Fibroblast of lung (primary cell): Measurements from ENCODE around the gene SPACA9.

Experiments
- EZH2 ChIP-seq: IDR thresholded peaks from 2 replicates; pipeline ENCODE4 v1.5.1; 2012; ENCODE audit warnings: low read length, control low read depth, mild to moderate bottlenecking; ENCODE audit errors: missing control alignments
- TF ChIP-seq, protein P1 (sequence below), 2 donors: IDR thresholded peaks in 1 of 2; conservative IDR thresholded peaks in 1 of 2; 1 replicate in 1 of 2; 2 replicates in 1 of 2; pipeline ENCODE4 v1.5.1; 2011 to 2012; ENCODE audit warnings: low read length in 2 of 2, control low read depth in 1 of 2, inconsistent platforms in 1 of 2, low read depth in 1 of 2, mild to moderate bottlenecking in 1 of 2

DNA sequence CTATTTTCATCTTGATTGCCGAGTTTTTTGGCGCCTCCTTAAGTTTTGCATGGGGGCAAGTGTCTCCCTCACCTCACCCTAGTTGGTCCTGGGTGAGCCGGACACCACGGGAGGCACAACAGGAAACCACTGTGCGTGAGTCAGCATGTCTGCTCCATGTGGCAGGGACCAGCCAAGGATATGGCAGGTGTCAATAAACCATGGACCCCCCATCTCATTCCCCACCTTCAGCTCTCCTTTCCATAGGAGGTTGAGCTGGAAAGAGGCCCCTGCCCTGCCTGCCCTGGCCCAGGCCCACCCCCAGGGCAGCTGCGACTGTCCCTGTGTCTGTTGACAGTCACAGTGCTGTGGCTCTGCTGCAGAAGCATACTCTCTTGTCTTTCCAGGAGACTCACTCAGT, 3.1 kb downstream of the SPACA9 start:
- TF ChIP-seq, protein P1, sequence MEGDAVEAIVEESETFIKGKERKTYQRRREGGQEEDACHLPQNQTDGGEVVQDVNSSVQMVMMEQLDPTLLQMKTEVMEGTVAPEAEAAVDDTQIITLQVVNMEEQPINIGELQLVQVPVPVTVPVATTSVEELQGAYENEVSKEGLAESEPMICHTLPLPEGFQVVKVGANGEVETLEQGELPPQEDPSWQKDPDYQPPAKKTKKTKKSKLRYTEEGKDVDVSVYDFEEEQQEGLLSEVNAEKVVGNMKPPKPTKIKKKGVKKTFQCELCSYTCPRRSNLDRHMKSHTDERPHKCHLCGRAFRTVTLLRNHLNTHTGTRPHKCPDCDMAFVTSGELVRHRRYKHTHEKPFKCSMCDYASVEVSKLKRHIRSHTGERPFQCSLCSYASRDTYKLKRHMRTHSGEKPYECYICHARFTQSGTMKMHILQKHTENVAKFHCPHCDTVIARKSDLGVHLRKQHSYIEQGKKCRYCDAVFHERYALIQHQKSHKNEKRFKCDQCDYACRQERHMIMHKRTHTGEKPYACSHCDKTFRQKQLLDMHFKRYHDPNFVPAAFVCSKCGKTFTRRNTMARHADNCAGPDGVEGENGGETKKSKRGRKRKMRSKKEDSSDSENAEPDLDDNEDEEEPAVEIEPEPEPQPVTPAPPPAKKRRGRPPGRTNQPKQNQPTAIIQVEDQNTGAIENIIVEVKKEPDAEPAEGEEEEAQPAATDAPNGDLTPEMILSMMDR (conservative IDR thresholded peaks at IDR 0.05 in 1 of 2, IDR thresholded peaks at IDR 0.05 in 1 of 2; ENCODE audit: low read depth in 1 of 2, low read length in 2 of 2): no peak
- no peak for TF ChIP-seq EZH2
